Hematopoietic multipotent progenitor cell (in vitro differentiated cells): ENCODE measurements around the gene NLGN1. TPM values are rescaled to one million over a fixed set of nuclear protein-coding genes. Genes with fewer than 3 reads are reported as not detected.

Experiments
- DNase-seq, 3 donors: peaks; one replicate each; pipeline ENCODE4 v3.0.0-alpha.2; 2011 to 2015; ENCODE audit warnings: low read depth in 2 of 3, low spot score in 2 of 3
- total RNA-seq: library from RNA; depleted of rRNA; stranded (reverse); fragments of >200 nt; gene quantifications from one replicate; pipeline ENCODE4 v1.2.3, GENCODE V29; 2012

Gene NLGN1
- total RNA-seq, 1 donor = 2.2 TPM

DNA sequence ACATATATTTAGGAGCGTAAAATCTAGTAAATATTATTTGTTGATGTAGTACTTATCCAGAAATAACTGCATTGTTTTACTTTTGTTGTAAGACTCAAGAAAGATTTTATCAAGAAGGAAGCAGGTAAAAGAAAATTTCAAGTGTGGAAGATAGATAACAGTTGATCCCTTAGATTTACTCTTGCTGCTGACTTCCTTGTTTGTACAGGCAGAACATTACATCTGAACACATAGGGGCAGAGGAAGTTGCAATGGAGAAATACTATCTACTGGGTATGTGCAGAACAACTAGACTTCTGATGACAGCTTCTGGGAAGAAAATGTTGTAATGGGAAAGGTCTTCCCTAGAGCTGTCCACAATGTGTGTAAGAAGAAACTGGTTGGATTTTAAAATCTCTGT lies 350.6 kb downstream of the NLGN1 start:
- peak in 1 of 3 donors; percentile 62 for DNase-seq

DNA sequence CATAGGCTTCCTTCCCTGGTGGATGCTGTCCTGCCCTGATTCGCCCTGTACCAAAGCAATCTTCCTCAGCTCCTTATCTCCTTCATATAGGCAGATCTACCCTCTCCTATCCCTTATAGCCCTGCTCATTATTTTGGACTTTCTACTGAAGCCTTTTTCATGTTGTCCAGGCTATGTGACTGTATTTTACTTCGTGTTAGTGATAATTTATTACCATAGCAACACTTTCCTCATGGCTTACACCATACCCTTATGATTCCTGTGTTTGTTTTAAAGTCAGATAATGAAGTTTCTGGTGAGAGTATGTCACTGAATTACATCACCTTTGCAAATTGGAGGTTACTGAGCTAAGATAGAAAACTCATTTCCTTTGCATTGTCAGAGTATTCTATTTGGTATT lies 352.6 kb downstream of the NLGN1 start:
- DNase-seq = no peak

DNA sequence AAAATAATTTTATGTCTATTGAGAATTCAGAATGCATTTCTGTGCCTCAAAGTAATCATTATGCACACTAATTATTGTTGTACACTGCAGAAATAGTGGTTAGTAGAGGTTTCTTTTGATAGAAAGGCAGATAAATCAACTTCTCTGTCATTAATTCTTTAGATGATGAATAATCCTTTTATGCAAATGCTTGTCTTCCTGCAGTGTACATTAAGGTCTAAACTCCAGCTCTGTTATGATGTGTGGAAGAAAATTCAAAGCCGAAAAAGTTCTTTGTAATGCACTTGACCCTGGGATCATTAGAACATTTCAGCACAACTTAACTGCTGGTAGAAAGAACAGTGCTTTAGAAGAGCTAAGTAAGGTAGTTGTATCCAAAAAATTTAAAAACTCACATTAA lies 353.0 kb downstream of the NLGN1 start:
- no peak for DNase-seq

DNA sequence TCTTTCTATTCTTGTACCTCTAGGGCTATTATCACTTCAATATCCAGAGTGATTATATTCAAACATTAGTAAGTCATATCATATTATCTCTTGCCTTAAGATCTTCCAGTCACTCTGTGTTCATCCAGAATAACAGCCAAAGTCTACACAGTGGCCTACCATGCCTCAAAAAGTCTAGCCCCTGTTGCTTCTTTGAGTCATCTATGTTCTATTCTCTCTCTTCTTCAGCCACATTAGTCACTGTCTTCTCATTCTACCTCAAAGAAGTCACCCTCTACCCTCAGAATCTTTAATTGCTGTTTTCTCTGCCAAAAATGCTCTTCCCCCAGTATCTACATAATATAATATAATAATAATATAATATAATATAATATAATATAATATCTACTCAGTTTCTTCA lies 356.0 kb downstream of the NLGN1 start:
- DNase-seq = no peak

DNA sequence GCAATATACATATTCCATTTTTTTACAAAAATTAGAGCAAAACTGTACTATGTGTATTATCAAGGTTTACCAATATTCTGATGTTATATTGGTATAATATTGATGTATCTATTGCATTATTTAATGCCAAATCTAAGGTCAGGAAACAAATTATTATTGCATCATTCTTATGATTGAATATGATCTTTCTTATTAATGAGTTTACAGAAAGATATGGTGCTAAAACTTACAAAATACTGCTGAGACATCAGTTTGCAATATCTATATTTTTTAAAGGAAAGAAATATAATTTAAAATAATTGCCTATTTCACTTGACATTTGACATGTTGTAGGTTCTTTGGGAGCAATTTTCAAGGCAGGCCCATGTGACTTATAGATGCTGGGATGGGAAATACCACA lies 357.6 kb downstream of the NLGN1 start:
- DNase-seq = no peak

DNA sequence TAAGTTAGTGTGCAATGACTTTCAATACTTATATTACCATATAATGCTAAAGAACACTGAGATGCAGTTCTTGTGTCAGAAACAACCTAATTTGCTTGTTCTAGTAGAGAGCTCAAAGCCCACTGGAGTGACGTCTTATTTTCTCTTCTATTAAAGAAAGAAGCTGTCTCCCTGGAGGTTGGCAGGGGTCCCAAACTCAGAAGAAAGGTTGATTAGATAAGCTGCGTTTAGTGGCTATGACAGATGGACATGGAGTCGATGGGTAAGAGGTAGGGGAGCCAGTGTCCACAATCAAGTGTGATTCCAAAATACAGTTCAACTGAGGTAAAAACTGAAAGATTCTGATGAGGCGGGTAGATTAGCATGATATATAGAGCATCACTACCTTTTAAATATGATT lies 363.6 kb downstream of the NLGN1 start:
- no peak for DNase-seq

DNA sequence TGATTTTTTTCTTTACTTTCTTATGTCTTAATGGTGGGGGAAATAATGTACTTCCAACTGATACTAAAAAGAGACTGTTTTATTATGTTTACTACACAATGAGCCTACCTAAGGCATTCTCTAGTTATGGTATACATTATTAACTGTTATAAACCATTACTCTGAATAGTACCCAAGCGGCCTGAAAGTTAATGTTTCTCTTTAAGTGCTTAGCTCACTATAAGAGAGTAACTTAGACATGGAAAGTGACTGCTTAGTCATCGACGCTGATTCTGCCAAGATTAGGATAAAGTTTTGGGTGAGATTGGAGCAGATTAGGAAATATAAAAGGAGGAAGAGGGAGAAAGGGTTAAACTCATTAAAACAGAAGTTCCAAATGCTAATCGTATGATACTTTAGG lies 365.0 kb downstream of the NLGN1 start:
- DNase-seq = no peak

DNA sequence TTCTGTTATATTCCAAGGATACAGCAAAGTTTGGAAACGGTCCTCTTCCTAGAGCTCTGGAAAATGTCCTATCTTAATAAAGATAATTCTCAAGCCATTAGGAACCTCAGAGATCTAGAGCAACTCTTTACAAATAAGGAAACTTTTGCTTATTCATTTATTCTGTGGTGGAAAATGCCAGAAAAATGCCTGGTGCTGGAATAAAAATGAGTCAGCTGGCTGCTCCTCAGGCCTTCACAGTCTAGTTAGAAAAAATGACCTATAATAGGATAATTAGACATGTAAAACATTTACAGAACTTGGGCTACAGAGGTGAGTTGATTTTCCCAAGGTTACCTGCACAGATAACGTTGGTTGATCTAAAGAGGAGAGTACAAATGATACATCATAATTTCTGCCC lies 372.5 kb downstream of the NLGN1 start:
- DNase-seq = no peak

DNA sequence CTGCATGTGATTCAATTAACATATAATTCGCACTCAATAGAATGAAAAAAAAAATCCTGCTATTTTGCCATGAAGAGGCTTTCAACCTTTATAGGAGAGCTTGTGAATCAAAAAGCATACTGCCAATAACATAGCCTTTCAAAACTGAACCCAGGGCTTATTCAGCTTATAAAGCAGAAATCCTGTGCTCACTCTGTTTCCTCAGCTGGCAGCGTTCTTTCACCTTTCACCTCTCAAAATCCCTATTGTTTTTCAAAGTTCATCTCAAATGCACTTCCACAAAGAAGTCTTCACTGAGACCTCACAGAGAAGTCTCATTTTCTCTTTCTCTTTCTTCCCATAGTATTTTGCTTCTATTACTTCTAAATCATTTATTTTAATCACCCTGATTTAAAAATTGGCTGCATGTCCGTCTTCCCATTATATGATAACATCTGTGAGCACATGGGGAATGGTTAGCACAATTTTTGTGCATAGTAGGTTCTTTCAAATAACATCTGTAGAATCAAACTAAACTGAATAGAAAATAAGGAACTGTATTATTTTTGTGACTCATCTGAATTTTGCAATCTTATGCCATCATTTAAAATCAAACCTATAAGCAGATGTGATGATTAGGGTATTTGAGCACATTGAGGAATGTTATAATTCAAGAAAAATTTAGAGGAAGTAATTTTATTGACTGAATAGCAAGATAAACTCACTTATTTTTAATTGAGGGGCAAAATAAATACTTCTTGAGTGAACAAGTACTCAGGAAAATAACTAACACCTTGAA lies 373.4 kb downstream of the NLGN1 start:
- DNase-seq = no peak

DNA sequence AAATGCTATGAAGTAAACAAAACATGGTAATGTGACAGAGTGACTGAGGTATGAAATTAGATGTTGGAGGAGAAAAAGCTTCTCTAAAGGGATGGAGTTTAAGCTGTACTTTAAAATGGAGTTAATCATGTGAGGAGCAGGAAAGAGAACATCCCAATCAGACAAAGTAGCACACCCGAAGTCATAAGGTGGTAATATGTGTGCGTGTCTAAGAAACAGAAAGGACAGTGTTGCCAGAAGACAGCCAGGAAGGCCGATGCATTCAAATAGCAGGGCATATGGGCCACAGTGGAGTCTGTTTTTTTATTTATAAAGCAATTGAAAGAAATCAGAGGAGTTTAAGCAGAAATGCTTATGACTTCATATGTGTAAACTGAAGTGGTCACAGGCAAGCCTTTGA lies 376.3 kb downstream of the NLGN1 start:
- DNase-seq = no peak

DNA sequence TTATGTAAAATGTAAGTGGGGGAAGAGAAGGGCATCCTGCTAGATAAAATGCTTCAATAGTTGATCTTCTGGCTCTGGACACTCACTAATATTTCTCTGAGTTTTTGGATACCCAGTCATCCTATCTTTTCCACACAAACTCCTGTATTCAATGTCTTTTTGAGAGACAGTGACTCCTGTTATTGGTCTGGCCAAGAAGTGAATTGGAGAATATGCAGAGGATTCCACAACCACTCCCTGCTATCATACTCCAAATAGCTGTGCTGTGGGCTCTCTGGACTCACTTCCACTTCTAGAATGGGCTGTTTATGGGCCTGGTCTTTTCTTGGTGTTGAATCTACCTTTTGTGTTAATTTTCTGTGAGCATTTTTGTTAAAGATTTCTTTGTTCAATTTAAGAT lies 376.8 kb downstream of the NLGN1 start:
- DNase-seq = no peak

DNA sequence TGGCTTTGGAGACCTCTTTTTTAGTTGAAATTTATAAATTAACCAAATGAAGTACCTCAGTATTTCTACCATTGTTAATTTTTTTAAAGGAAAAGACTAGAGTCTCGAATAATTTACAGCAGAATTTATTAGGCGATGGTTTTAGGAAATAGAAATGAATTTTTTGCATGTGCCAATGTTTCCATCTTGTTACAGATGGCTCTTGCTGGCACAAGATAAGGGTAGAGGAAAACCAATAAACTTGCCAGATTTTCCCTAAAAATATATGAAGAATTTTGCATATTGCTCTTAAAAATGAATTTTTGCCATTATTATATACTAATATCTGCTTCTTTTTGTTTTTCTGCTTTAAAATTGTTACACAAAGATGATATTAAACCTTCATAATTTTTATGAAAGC lies 380.7 kb downstream of the NLGN1 start:
- DNase-seq = no peak

DNA sequence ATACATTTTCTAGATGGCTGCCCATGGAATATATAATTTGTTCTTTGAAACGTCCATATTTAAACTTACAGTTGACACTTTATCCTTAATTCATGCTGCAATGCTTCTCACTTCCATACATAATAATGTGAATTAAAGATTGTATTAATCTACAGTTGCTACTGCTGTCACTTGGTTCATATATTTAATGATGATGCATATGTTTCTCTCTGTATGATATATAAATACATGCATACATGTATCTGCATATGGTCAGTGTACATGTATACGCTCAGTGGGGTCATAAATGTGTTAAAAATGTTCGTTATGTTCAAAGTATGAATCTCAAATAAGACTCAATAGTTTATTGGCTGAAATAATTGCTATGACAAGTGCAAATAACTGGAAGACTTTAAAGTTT lies 382.5 kb downstream of the NLGN1 start:
- DNase-seq = no peak

DNA sequence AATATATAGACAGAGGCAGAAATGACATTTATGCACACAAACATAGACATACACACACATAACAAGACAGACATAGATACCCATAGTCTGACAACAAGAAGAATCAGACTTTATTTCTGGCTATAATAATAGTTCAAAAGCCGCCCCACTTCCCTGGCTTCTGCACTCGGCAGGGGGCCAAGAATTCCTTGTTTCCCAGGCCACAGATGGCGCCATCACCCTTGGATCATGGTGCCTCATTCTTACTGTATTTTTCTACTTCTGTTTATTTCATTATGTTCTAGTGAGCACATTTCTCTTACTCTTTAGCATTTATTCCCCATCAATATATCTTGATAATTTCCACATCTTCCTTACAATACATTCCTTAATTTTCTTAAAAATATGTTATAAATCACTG lies 387.5 kb downstream of the NLGN1 start:
- DNase-seq = no peak

DNA sequence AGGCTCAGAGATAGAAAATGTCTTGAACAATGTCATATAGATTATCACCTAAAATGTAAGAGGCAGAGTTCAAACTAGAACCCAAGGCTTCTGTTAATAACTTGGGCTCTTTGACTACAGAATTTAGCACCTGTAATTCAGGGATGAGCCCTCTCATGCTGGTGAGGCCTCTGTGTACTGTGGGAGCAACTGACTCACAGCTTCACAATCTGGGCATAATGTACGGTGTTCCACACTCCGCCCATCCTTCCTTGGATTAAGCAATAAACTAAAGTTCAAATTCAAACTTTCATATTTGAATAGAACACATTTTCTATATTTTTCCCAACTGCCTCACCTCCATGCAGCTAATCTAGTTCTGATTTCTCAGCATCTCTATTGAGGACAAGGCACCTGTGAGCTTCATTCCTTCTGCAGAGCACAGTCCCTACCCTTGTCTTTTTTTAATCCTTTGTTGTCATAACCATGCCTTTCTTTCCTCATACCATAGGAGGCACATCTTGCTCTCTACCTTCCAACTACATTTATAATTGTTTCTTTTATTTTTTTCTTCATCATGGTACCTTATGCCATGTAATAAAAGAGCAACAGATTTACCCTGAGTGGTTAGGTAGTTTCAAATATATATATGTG lies 392.1 kb downstream of the NLGN1 start:
- DNase-seq = no peak

DNA sequence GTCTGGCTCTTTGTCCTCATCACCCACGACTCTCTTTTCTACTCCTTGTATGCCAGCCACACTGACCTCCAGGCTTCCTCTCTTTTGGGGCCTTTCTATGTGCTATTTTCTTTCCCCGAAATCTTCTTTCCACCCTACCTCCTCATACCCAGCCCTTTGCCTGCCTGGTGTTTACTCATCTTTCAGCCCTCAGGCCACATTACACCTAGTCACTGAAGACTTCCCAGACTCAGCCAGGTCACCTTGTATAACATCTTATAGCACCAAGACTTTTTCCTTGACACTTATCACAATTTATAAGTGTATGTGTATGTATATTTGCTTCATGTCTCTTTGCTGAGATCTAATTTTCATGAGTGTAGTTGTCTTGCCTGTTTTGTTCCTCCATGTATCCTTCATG lies 396.4 kb downstream of the NLGN1 start:
- DNase-seq = no peak

DNA sequence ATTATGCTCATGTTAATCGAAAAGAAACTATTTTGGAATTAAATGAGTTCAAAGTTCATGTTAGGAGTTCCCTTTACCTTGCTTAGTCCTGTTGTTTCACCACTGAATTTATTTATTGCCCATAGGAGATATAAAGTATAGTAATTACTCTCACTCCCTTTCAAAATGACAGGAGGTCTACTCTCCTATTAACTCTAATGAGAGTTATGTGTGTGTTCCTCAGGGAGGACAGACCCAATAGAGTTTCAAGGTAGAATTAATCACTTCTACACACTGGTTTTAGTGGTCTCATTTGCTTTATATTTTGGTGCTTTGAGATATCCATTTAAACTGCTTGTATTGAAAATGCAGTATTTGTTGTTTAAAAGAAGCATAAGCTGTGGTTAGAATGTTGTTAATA lies 398.9 kb downstream of the NLGN1 start:
- DNase-seq = no peak

DNA sequence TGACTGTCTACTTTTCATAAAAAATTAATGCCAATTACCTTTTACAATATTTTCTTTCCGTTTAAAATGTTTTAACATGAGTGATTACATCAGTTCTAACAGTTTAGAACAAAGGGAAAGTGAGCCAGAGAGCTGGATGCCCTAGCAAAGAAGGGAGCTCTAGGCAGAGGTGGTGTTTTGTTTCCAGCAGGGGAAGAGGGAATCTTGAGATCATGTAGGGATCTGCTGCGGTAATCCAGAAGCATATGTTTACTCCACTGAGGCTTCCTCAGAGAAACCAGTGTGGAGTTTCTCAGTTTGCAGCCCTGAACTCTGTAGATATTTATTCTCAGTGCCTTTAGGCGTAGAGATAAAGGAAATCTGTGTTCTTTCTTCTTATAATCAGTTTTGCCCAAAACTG lies 399.3 kb downstream of the NLGN1 start:
- no peak for DNase-seq

DNA sequence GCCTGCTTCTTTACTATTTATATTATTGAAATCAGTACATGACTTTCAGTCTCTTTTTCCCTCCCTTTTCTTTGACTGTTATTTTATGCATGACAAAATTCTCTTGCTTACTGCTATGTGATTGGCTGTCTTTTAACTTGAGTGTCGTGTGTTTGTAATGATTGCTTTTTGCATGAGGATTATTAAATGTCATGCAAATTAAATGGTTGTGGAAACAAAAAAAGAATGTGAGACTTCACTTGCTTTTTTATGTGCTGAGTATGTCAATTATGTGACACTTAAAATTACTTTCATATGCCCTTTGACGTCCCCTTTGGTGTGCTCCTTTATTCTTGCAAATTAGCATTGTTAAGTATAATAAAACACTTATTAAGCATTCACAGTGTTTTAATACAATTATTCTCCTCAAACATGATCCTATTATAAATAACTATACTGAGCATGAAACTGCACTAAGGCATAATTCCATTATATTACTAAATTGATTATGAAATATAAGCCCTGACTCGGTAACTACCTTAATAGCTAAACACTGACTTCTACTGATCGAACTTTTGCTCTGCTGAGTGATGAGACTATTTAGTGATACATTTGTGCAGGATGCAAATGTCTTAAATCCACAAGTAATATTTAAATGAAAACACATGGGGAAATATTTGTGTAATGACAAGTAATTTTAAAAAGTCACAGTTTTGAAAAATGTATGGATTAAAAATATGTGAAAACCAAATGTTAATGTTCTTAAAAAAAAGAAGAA lies 401.7 kb downstream of the NLGN1 start:
- DNase-seq = no peak

DNA sequence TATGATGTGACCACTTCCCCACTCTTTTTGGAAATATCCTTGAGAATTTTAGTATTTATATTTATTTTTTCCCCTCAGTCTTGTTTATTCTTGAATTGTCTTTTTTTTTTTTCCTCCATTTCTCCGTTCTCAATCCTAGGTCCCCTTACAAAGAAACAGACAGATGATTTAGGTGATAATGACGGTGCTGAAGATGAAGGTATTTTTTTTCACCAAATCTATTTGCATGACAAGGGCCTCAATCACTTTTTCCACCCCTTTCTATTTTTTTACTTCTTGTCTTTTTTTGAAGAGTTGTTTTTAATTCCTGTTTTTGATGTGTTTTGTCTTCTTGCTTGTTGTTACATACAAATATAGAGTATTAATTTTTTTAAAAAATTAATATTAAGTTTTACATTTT lies 402.6 kb downstream of the NLGN1 start:
- no peak for DNase-seq

DNA sequence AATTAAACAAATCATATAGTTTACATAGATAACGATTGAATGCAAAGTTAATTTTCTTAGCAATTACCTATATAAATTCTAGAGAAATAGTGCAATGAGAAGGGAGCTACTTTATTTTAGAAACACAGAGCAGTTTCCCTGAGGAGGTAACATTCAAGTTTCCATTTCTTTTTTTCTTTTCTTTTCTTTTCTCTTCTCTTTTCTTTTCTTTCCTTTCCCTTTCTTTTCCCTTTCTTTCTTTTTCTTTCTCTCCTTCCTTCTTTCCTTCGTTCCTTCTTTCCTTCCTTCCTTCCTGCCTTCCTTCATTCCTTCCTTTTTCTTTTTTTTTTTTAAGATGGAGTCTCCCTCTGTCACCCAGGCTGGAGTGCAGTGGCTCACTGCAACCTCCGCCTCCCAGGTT lies 417.3 kb downstream of the NLGN1 start:
- no peak for DNase-seq

DNA sequence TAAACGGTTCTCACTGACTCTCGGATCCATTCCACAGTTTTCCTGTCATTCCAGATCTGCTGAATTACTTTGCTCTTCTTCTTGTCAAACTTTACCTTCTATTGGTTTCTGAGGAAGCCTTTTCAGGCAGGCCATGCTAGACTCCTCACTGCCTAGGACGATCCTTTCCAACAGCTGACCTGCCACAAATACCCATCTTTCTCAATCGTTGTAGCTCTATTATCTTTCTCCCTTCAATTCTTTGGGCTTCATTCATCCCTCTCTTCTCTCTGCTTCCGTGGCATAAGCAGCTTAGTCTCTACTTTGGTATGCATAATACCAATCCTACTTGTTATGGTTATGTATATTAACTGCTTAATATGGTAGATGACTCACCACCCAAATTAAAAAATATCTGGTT lies 421.8 kb downstream of the NLGN1 start:
- DNase-seq = no peak
